H9 (cell line): Measurements from ENCODE around the gene R3HDML. TPM values are rescaled to one million over a fixed set of nuclear protein-coding genes. Genes with fewer than 3 reads are reported as not detected.

Source experiments
- DNase-seq: peaks from one replicate; pipeline ENCODE4 v3.0.0-alpha.2; 2017
- H2AFZ ChIP-seq: one replicate; pipeline ENCODE4 v1.6.1; 2013; ENCODE audit warnings: mild to moderate bottlenecking, low read length, control low read depth, moderate library complexity
- H2AK5ac ChIP-seq: 2 replicates; pipeline ENCODE4 v1.6.1; 2013; ENCODE audit warnings: low read length, control low read depth, mixed read lengths; ENCODE audit not compliant: insufficient read length
- H2BK120ac ChIP-seq: one replicate; pipeline ENCODE4 v1.6.1; 2013; ENCODE audit warnings: low read depth, mild to moderate bottlenecking, low read length, control low read depth, inconsistent platforms; ENCODE audit not compliant: poor library complexity, severe bottlenecking
- H2BK12ac ChIP-seq: 2 replicates; pipeline ENCODE4 v1.6.1; 2013; ENCODE audit warnings: low read length, control low read depth, mixed read lengths, low read depth; ENCODE audit not compliant: insufficient read length
- H2BK15ac ChIP-seq: 2 replicates; pipeline ENCODE4 v1.6.1; 2013; ENCODE audit warnings: low read depth, low read length, control low read depth
- H2BK20ac ChIP-seq: one replicate; pipeline ENCODE4 v1.6.1; 2013; ENCODE audit warnings: low read depth, mild to moderate bottlenecking, low read length, control low read depth, inconsistent platforms; ENCODE audit not compliant: poor library complexity, severe bottlenecking
- H2BK5ac ChIP-seq: 2 replicates; pipeline ENCODE4 v1.6.1; 2013; ENCODE audit warnings: low read length, control low read depth, mixed read lengths; ENCODE audit not compliant: insufficient read length
- H3K14ac ChIP-seq: 2 replicates; pipeline ENCODE4 v1.6.1; 2013; ENCODE audit warnings: low read length, control low read depth; ENCODE audit not compliant: insufficient read depth
- H3K18ac ChIP-seq: 2 replicates; pipeline ENCODE4 v1.6.1; 2013; ENCODE audit warnings: low read depth, mild to moderate bottlenecking, mixed read lengths, low read length, control low read depth; ENCODE audit not compliant: insufficient read length
- H3K23ac ChIP-seq: 2 replicates; pipeline ENCODE4 v1.6.1; 2013; ENCODE audit warnings: low read length, control low read depth, mixed read lengths, low read depth; ENCODE audit not compliant: insufficient read length
- H3K23me2 ChIP-seq: 2 replicates; pipeline ENCODE4 v1.6.1; 2013; ENCODE audit warnings: low read depth, mild to moderate bottlenecking, mixed read lengths, low read length, control low read depth; ENCODE audit not compliant: insufficient read length, poor library complexity, severe bottlenecking
- H3K27ac ChIP-seq: 2 replicates; pipeline ENCODE4 v1.5.1; 2013; ENCODE audit warnings: low read length, control low read depth, mixed read lengths, low read depth; ENCODE audit not compliant: insufficient read length
- H3K27me3 ChIP-seq: 2 replicates; pipeline ENCODE4 v1.6.1; 2013; ENCODE audit warnings: low read length, control low read depth, inconsistent platforms; ENCODE audit not compliant: insufficient read depth
- H3K4ac ChIP-seq: 2 replicates; pipeline ENCODE4 v1.6.1; 2013; ENCODE audit warnings: low read depth, mild to moderate bottlenecking, control low read depth, inconsistent platforms, low read length, moderate library complexity
- H3K4me1 ChIP-seq: 2 replicates; pipeline ENCODE4 v1.6.1; 2013; ENCODE audit warnings: low read length, control low read depth, inconsistent platforms; ENCODE audit not compliant: insufficient read depth
- H3K4me2 ChIP-seq: 2 replicates; pipeline ENCODE4 v1.6.1; 2013; ENCODE audit warnings: low read length, control low read depth, mixed read lengths; ENCODE audit not compliant: insufficient read length, insufficient read depth
- H3K56ac ChIP-seq: 2 replicates; pipeline ENCODE4 v1.6.1; 2013; ENCODE audit warnings: low read depth, mild to moderate bottlenecking, mixed read lengths, low read length, control low read depth; ENCODE audit not compliant: insufficient read length
- H3K79me1 ChIP-seq: 2 replicates; pipeline ENCODE4 v1.6.1; 2013; ENCODE audit warnings: low read depth, mild to moderate bottlenecking, moderate library complexity, low read length, control low read depth, inconsistent platforms; ENCODE audit not compliant: insufficient read depth, poor library complexity, severe bottlenecking
- H3K79me2 ChIP-seq: 2 replicates; pipeline ENCODE4 v1.6.1; 2013; ENCODE audit warnings: low read length, control low read depth, inconsistent platforms; ENCODE audit not compliant: insufficient read depth
- H3K9ac ChIP-seq: 2 replicates; pipeline ENCODE4 v1.6.1; 2013; ENCODE audit warnings: low read length, control low read depth, mixed read lengths; ENCODE audit not compliant: insufficient read length; ENCODE audit errors: extremely low read depth
- H3K9me3 ChIP-seq: one replicate; pipeline ENCODE4 v1.6.1; 2013; ENCODE audit warnings: low read depth, low read length, inconsistent platforms; ENCODE audit not compliant: control insufficient read depth
- H3T11ph ChIP-seq: one replicate; pipeline ENCODE4 v1.6.1; 2013; ENCODE audit warnings: mild to moderate bottlenecking, low read length, control low read depth, inconsistent platforms
- H4K20me1 ChIP-seq: one replicate; pipeline ENCODE4 v1.6.1; 2013; ENCODE audit not compliant: control insufficient read depth, insufficient read length, insufficient read depth
- H4K5ac ChIP-seq: 2 replicates; pipeline ENCODE4 v1.6.1; 2013; ENCODE audit warnings: low read depth, mild to moderate bottlenecking, mixed read lengths, low read length, control low read depth; ENCODE audit not compliant: insufficient read length
- H4K8ac ChIP-seq: replicated peaks from 2 replicates; pipeline ENCODE4 v1.6.1; 2013; ENCODE audit warnings: low read length, control low read depth, mixed read lengths, low read depth; ENCODE audit not compliant: insufficient read length
- H4K91ac ChIP-seq: 2 replicates; pipeline ENCODE4 v1.6.1; 2013; ENCODE audit warnings: low read depth, mild to moderate bottlenecking, moderate library complexity, mixed read lengths, low read length, control low read depth; ENCODE audit not compliant: insufficient read length
- H3K27ac Mint-ChIP-seq, 3 experiments: 2 replicates in 2 of 3; 3 replicates in 1 of 3; pipeline ENCODE4 v1.8.0; 2020 to 2021; ENCODE audit warnings: mixed read lengths in 3 of 3, mild to moderate bottlenecking in 1 of 3, moderate library complexity in 1 of 3
- H3K27me3 Mint-ChIP-seq: 2 replicates; pipeline ENCODE4 v1.8.0; 2021; ENCODE audit warnings: low read depth, mild to moderate bottlenecking, moderate library complexity, mixed read lengths
- H3K36me3 Mint-ChIP-seq, 3 experiments: 2 replicates in 2 of 3; 3 replicates in 1 of 3; pipeline ENCODE4 v1.8.0; 2020 to 2021; ENCODE audit warnings: low read depth in 3 of 3, mixed read lengths in 3 of 3; ENCODE audit not compliant: insufficient read depth in 1 of 3
- H3K4me1 Mint-ChIP-seq, 2 experiments: 2 replicates each; pipeline ENCODE4 v1.8.0; 2020; ENCODE audit warnings: mixed read lengths in 2 of 2
- H3K4me3 Mint-ChIP-seq, 2 experiments: 2 replicates in 1 of 2; 3 replicates in 1 of 2; pipeline ENCODE4 v1.8.0; 2020 to 2021; ENCODE audit warnings: mild to moderate bottlenecking in 2 of 2, mixed read lengths in 2 of 2, moderate library complexity in 1 of 2
- H3K9me3 Mint-ChIP-seq, 2 experiments: 2 replicates in 1 of 2; 3 replicates in 1 of 2; pipeline ENCODE4 v1.8.0; 2020; ENCODE audit warnings: mild to moderate bottlenecking in 2 of 2, mixed read lengths in 2 of 2, moderate library complexity in 1 of 2
- CTCF ChIP-seq: fragments of 200-600 bp; sonication (generic); conservative IDR thresholded peaks from 3 replicates; pipeline ENCODE4 v1.8.0; 2021; ENCODE audit warnings: antibody characterized with exemption, mild to moderate bottlenecking
- WGBS: extraction: QIAGEN DNeasy Blood & Tissue Kit; methylation state at CpG from one replicate; pipeline ENCODE4 v1.1.7; 2013; ENCODE audit warnings: missing lambda C conversion rate, low lambda C conversion rate, mixed read lengths; ENCODE audit not compliant: insufficient read length; ENCODE audit errors: extremely low coverage; 5-methylcytosine and 5-hydroxymethylcytosine counted together
- total RNA-seq: library from RNA; stranded (reverse); gene quantifications from 2 replicates; pipeline ENCODE4 v1.2.1, GENCODE V29; 2021

Gene R3HDML
- total RNA-seq, 1 experiment from 2014 or later: not detected

- no peak overlapping the region for H2BK12ac ChIP-seq
- no peak overlapping the region for H4K91ac ChIP-seq
- WGBS: no CpG with 5 or more reads among the region's 4 CpGs
- H4K8ac ChIP-seq: no peak overlapping the region
- no peak overlapping the region for H3K18ac ChIP-seq
- H3K56ac ChIP-seq: no peak overlapping the region
- no peak overlapping the region for H3K23ac ChIP-seq
- H2AFZ ChIP-seq: no peak overlapping the region
- no peak overlapping the region for H2AK5ac ChIP-seq
- no peak overlapping the region for H2BK5ac ChIP-seq
- H3K23me2 ChIP-seq: no peaks in the 10 kb centered on the region
- H3K27ac ChIP-seq: no peak overlapping the region
- no peak overlapping the region for H3K4ac ChIP-seq
- no peak overlapping the region for H3T11ph ChIP-seq
- no peak overlapping the region for H3K9ac ChIP-seq
- no peaks in the 10 kb centered on the region for H4K20me1 ChIP-seq
- no peak overlapping the region for H2BK20ac ChIP-seq
- no peak overlapping the region for H2BK120ac ChIP-seq
- H3K27ac Mint-ChIP-seq: peak overlapping the region in 2 of 3 experiments; percentile 1 to 34; a peak in 1 of 7 replicates
- no peak overlapping the region for H3K4me3 Mint-ChIP-seq
- peaks cover 2 to 3% of the 10 kb centered on the region in 2 experiments; a peak in 4 of 5 replicates for H3K9me3 Mint-ChIP-seq
- H3K4me2 ChIP-seq: no peak overlapping the region
- no peak for DNase-seq
- H3K27me3 Mint-ChIP-seq: peaks cover 2% of the 10 kb centered on the region
- no peak overlapping the region for H4K5ac ChIP-seq
- no peaks in the 10 kb centered on the region for H3K9me3 ChIP-seq
- peaks cover 0 to 2% (median 0%) of the 10 kb centered on the region in 3 experiments; a peak in 1 of 7 replicates for H3K36me3 Mint-ChIP-seq
- H3K4me1 Mint-ChIP-seq: peaks cover 12 to 13% of the 10 kb centered on the region in 2 experiments
- no peaks in the 10 kb centered on the region; the same call in 1 of the 2 replicates for H3K4me1 ChIP-seq
- H2BK15ac ChIP-seq: no peak overlapping the region
- no peaks in the 10 kb centered on the region for H3K79me2 ChIP-seq
- TF ChIP-seq CTCF: no peak
- H3K79me1 ChIP-seq: no peaks in the 10 kb centered on the region
- no peak overlapping the region for H3K14ac ChIP-seq
- no peaks in the 10 kb centered on the region for H3K27me3 ChIP-seq
Observed at GRCh38 chr20:44328428-44328827, 8.4 kb upstream of the R3HDML start.
